Kidney (tissue), 14 donors: Measurements from ENCODE around the gene HLTF. TPM values are rescaled to one million over a fixed set of nuclear protein-coding genes. Genes with fewer than 3 reads are reported as not detected.
A peak's percentile ranks its signal among the peaks of the same experiment; 100 is the strongest.

Source experiments
- DNase-seq, 5 donors: peaks; one replicate each; pipeline ENCODE4 v3.0.0-alpha.2; 2013 to 2020
- FAIRE-seq: peaks from 2 replicates; lab custom pipeline; 2012; peaks lifted over from hg19 to GRCh38; lab: Jason Lieb, UNC
- H3K27ac ChIP-seq, 2 donors: one replicate each; pipeline ENCODE4 v1.7.0; 2013; ENCODE audit warnings: low read depth in 2 of 2, low read length in 2 of 2, inconsistent platforms in 1 of 2
- H3K27me3 ChIP-seq: one replicate; pipeline ENCODE4 v1.7.1; 2013; ENCODE audit warnings: low read length, inconsistent platforms; ENCODE audit not compliant: control insufficient read depth, insufficient read depth
- H3K36me3 ChIP-seq, 3 donors: one replicate each; pipeline versions ENCODE4 v1.7.0 to v1.7.1; 2013; ENCODE audit warnings: low read length in 3 of 3, control low read depth in 1 of 3, inconsistent platforms in 1 of 3; ENCODE audit not compliant: insufficient read depth in 3 of 3, control insufficient read depth in 2 of 3
- H3K4me1 ChIP-seq, 3 donors: one replicate each; pipeline versions ENCODE4 v1.7.0 to v1.7.1; 2013; ENCODE audit warnings: low read length in 3 of 3, inconsistent platforms in 1 of 3, low read depth in 1 of 3; ENCODE audit not compliant: control insufficient read depth in 2 of 3, insufficient read depth in 2 of 3
- H3K4me3 ChIP-seq, 3 donors: one replicate each; pipeline versions ENCODE4 v1.7.0 to v1.8.1; 2013; ENCODE audit warnings: low read length in 3 of 3, control low read depth in 1 of 3, inconsistent platforms in 1 of 3
- H3K9ac ChIP-seq, 3 donors: one replicate each; pipeline versions ENCODE4 v1.7.0 to v1.7.1; 2013; ENCODE audit warnings: low read length in 3 of 3, control low read depth in 1 of 3, inconsistent platforms in 1 of 3
- H3K9me3 ChIP-seq, 3 donors: one replicate each; pipeline versions ENCODE4 v1.7.0 to v1.7.1; 2013; ENCODE audit warnings: low read length in 3 of 3, control low read depth in 1 of 3, inconsistent platforms in 1 of 3; ENCODE audit not compliant: control insufficient read depth in 2 of 3, insufficient read depth in 1 of 3
- CTCF ChIP-seq: IDR thresholded peaks from 3 replicates; pipeline ENCODE4 v1.5.1; 2012; ENCODE audit warnings: mild to moderate bottlenecking, moderate library complexity, borderline replicate concordance; ENCODE audit not compliant: insufficient read depth; ENCODE audit errors: extremely low read depth
- intact Hi-C: fragments of 100-400 bp; cut with DNase I; formaldehyde crosslinking; loops from one replicate; pipeline ENCODE4 v1.11.1; 2022
- polyA plus RNA-seq: library from polyadenylated mRNA; stranded (reverse); fragments of 350-450 nt; fragmentation: Illumina TruSeq; extraction: RNeasy Lipid Tissue Mini Kit (QIAGEN cat#74804); gene quantifications from one replicate; pipeline ENCODE4 v1.2.3, GENCODE V29; 2014; ENCODE audit warnings: low read depth, low replicate concordance; ENCODE audit not compliant: insufficient read depth
- total RNA-seq: library from RNA; stranded (reverse); fragmentation: NEBNext Ultra II Directional; extraction: Animal tissue kit (Norgen Biotek cat#: 25700); gene quantifications from one replicate; pipeline ENCODE4 v1.2.1, GENCODE V29; 2021
- donor health status: control.
- donor health status: control.
- donor health status: control.
- donor health status: control.
- donor health status: control.
- donor health status: DM: yes; HTN: yes; CAD: no.
- donor health status: Normal renal cell carcinoma (clear cell type).

The HLTF gene
- total and polyA plus RNA-seq, 2 donors from 2014 or later = 10.3 to 30.2 TPM

GRCh38 chr3:149129326-149130205 is 43.2 kb upstream of the HLTF start, which contains the start of gene HPS3:
HPS3 (plus strand) TSS chr3:149129638; CDS start chr3:149129724, 86 bp downstream.
- no peaks in the 10 kb centered on the region for H3K36me3 ChIP-seq
- H3K27me3 ChIP-seq = no peaks in the 10 kb centered on the region
- intact Hi-C loops = no loop called here
- TF ChIP-seq CTCF = no peak
- peak within 1 kb of the TSS; percentile 86 to 90 (median 88) for H3K9ac ChIP-seq
- DNase-seq = peak; percentile 92 to 98 (median 97)
- no peak for FAIRE-seq
- H3K27ac ChIP-seq = peak within 1 kb of the TSS; percentile 91 to 93
- no peaks in the 10 kb centered on the region for H3K9me3 ChIP-seq
- H3K4me3 ChIP-seq = peak within 1 kb of the TSS; percentile 90 to 98 (median 95)
- H3K4me1 ChIP-seq = peaks cover 0 to 18% (median 18%) of the 10 kb centered on the region in 3 donors

GRCh38 chr3:149128821-149129220 is 42.5 kb upstream of the HLTF start:
- peak overlapping the region; percentile 35 to 90 (median 86) for H3K9ac ChIP-seq

GRCh38 chr3:149122721-149123578 is 36.6 kb upstream of the HLTF start:
- intact Hi-C loops = no loop called here
- peak; percentile 35 for FAIRE-seq
- H3K27ac ChIP-seq = no peak overlapping the region
- no peak for DNase-seq
- no peaks in the 10 kb centered on the region for H3K27me3 ChIP-seq
- no peak for TF ChIP-seq CTCF
- no peaks in the 10 kb centered on the region for H3K9me3 ChIP-seq
- no peaks in the 10 kb centered on the region for H3K36me3 ChIP-seq
- no peak overlapping the region for H3K9ac ChIP-seq
- H3K4me3 ChIP-seq = no peak overlapping the region
- H3K4me1 ChIP-seq = no peaks in the 10 kb centered on the region

More at GRCh38 chr3:149128821-149129220, 42.5 kb upstream of the HLTF start:
- intact Hi-C loops = no loop called here
- Histone ChIP-seq H3K4me3 (peak overlapping the region; percentile 90 to 98 (median 95)), H3K27me3 (no peaks in the 10 kb centered on the region), H3K4me1 (peaks cover 0 to 13% (median 10%) of the 10 kb centered on the region in 3 donors), H3K27ac (peak overlapping the region; percentile 70 to 91), H3K9me3 (no peaks in the 10 kb centered on the region), H3K36me3 (no peaks in the 10 kb centered on the region)
- DNase-seq = peak in 1 of 5 donors; percentile 28
- no peak for TF ChIP-seq CTCF
- no peak for FAIRE-seq
